Esophagus squamous epithelium (tissue), 4 donors: ENCODE results near the gene SGCE.

Experiments used
- CTCF ChIP-seq, 6 experiments: fragments of 450-650 bp in 4 of 6; fragments of 200-600 bp in 2 of 6; sonication (generic) in 2 of 6; IDR thresholded peaks; one replicate each; pipeline ENCODE4 v1.5.1; 2016 to 2019; ENCODE audit warnings: antibody characterized with exemption in 6 of 6, mild to moderate bottlenecking in 4 of 6, moderate library complexity in 4 of 6
- POLR2A ChIP-seq, 4 donors: fragments of 450-650 bp; IDR thresholded peaks; one replicate each; pipeline ENCODE4 v1.6.1; 2017; ENCODE audit warnings: antibody characterized with exemption in 4 of 4, mild to moderate bottlenecking in 4 of 4, moderate library complexity in 3 of 4

GRCh38 chr7:94575646-94576045 lies 80.3 kb downstream of the SGCE start:
- TF ChIP-seq CTCF (IDR thresholded peaks at IDR 0.05), result no peak
- TF ChIP-seq POLR2A (IDR thresholded peaks at IDR 0.05), result no peak
